CD4-positive, alpha-beta T cell treated with Interleukin-2 at 100 ng/mL for 4 hours (primary cell): ENCODE measurements around the gene RPL27.
A peak's percentile ranks its signal among the peaks of the same experiment; 100 is the strongest.
"Not testable (repeated sequence)": the region's sequence is repeated elsewhere in the genome, so short reads cannot be mapped to it uniquely, and the experiment has no call there.

ENCODE experiments used
- DNase-seq: peaks from one replicate; pipeline ENCODE4 v3.0.0-alpha.2; 2020; ENCODE audit warnings: low spot score

The RPL27 gene

GRCh38 chr17:42997984-42998938 is at the start of gene RPL27:
TSS of gene RPL27 (plus strand) at chr17:42998419. CDS start at chr17:42998751, 332 bp downstream.
- DNase-seq: peak; percentile 99

GRCh38 chr17:42950044-42950783 is 48.0 kb upstream of the RPL27 start:
- DNase-seq: no peak

- no peak for DNase-seq
Measured at GRCh38 chr17:42953669-42954068, 44.5 kb upstream of the RPL27 start.

- DNase-seq: peak; percentile 93
Measured at GRCh38 chr17:42964161-42964932, 33.9 kb upstream of the RPL27 start, which contains the start of gene AARSD1. TSS of gene AARSD1 (minus strand) at chr17:42964454. CDS start at chr17:42964440, 14 bp downstream.

- no peak for DNase-seq
Measured at GRCh38 chr17:42967925-42968324, 30.3 kb upstream of the RPL27 start.

- DNase-seq: no peak
Measured at GRCh38 chr17:42969001-42969581, 29.1 kb upstream of the RPL27 start.

GRCh38 chr17:42971589-42971988 is 26.6 kb upstream of the RPL27 start:
- DNase-seq: no peak

GRCh38 chr17:42973323-42973722 is 24.9 kb upstream of the RPL27 start:
- not testable (repeated sequence) for DNase-seq

GRCh38 chr17:42975265-42975664 is 23.0 kb upstream of the RPL27 start:
- no peak for DNase-seq

GRCh38 chr17:42975701-42976100 is 22.5 kb upstream of the RPL27 start:
- not testable (repeated sequence) for DNase-seq

- no peak for DNase-seq
Measured at GRCh38 chr17:42979511-42980273, 18.5 kb upstream of the RPL27 start, which contains the start of gene PTGES3L. TSS of gene PTGES3L (minus strand) at chr17:42980080. CDS start at chr17:42980053, 27 bp downstream.

GRCh38 chr17:42980274-42980765 is 17.9 kb upstream of the RPL27 start, which contains the start of gene RUNDC1:
TSS of gene RUNDC1 (plus strand) at chr17:42980565. CDS start at chr17:42980577, 12 bp downstream.
- DNase-seq: peak; percentile 91

GRCh38 chr17:42980766-42981397 is 17.3 kb upstream of the RPL27 start:
- DNase-seq: peak; percentile 36

- no peak for DNase-seq
Measured at GRCh38 chr17:42982266-42982665, 16.0 kb upstream of the RPL27 start.

- DNase-seq: peak; percentile 5
Measured at GRCh38 chr17:42985225-42985624, 13.0 kb upstream of the RPL27 start.

- no peak for DNase-seq
Measured at GRCh38 chr17:42989141-42989540, 9.1 kb upstream of the RPL27 start.

GRCh38 chr17:42989726-42990652 is 8.2 kb upstream of the RPL27 start:
- no peak for DNase-seq

- no peak for DNase-seq
Measured at GRCh38 chr17:42991471-42991870, 6.7 kb upstream of the RPL27 start.

GRCh38 chr17:42992872-42993271 is 5.3 kb upstream of the RPL27 start:
- DNase-seq: no peak
